GM12872 (cell line): Measurements from ENCODE around the gene IGFBP5.

Experiments used
- CTCF ChIP-seq: IDR thresholded peaks from 3 replicates; pipeline ENCODE4 v1.5.1; 2011; ENCODE audit warnings: low read depth, mild to moderate bottlenecking, low read length, moderate library complexity; ENCODE audit not compliant: insufficient read depth

IGFBP5 gene

GRCh38 chr2:216663106-216663505 is 32.2 kb downstream of the IGFBP5 start:
- TF ChIP-seq CTCF: no peak

GRCh38 chr2:216661639-216662375 is 33.5 kb downstream of the IGFBP5 start:
- TF ChIP-seq CTCF: peak; percentile 35; the same call in 2 of the 3 replicates

- TF ChIP-seq CTCF: no peak
Observed at GRCh38 chr2:216661051-216661450, 34.3 kb downstream of the IGFBP5 start.

- no peak for TF ChIP-seq CTCF
Observed at GRCh38 chr2:216660496-216660895, 34.9 kb downstream of the IGFBP5 start.

GRCh38 chr2:216659276-216659675 is 36.1 kb downstream of the IGFBP5 start:
- no peak for TF ChIP-seq CTCF

- TF ChIP-seq CTCF: no peak
Observed at GRCh38 chr2:216658757-216659156, 36.6 kb downstream of the IGFBP5 start.

- no peak for TF ChIP-seq CTCF
Observed at GRCh38 chr2:216657980-216658379, 37.4 kb downstream of the IGFBP5 start.
